ENCODE data around the gene PTBP3.

PTBP3 gene

DNA sequence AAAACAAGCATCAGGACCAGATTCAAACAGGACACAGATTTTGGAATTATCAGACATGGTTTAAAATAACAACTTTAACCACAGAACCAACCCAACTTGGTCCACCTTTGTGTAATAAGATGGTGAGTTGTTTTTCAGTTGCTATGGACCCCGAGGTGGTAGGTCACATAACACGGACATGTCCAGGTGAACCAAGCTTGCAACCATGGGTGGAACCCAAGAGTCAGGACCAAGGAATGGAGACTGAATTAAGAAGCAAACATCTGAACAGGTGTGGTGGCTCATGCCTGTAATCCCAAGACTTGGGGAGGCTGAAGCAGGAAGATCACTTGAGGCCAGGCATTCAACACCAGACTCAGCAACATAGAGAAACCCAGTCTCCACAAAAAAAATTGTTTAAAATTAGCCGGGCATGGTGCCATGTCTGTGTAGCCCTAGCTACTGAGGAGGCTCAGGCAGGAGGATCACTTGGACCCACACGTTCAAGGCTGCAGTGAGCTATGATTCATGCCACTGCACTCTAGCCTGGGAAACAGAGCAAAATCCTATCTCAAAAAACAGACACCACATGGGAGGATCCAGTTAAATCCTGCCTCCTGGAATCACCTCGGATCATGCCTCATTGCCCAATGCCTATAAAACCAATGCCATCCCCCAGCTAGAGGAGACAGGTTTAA lies 10.6 kb downstream of the PTBP3 start:
- Histone ChIP-seq H3K9ac (ENCODE audit: low read length) (no peak overlapping the region), H3K36me3 (replicated peaks; ENCODE audit: insufficient read depth, low read length) (no peaks in the 10 kb centered on the region), H3K79me2 (ENCODE audit: low read length) (peaks cover 93% of the 10 kb centered on the region), H3K4me3 (ENCODE audit: low read length) (no peak overlapping the region), H2AFZ (ENCODE audit: low read length) (no peak overlapping the region), H3K9me2 (replicated peaks; ENCODE audit: insufficient read depth, low read length) (no peaks in the 10 kb centered on the region), H3K27ac (ENCODE audit: low read length) (no peak overlapping the region), H4K20me1 (ENCODE audit: insufficient read depth, low read length) (no peaks in the 10 kb centered on the region), H3K27me3 (replicated peaks; ENCODE audit: insufficient read depth, low read length) (no peaks in the 10 kb centered on the region), H3K4me1 (ENCODE audit: low read length) (no peaks in the 10 kb centered on the region), H3K9me3 (replicated peaks; ENCODE audit: insufficient read depth, low read length) (no peaks in the 10 kb centered on the region), H3K4me2 (ENCODE audit: low read depth, low read length) (no peak overlapping the region), H3F3A (ENCODE audit: insufficient read depth, low read length) (no peaks in the 10 kb centered on the region)
- no peak for DNase-seq
- TF ChIP-seq EZH2phosphoT487 (IDR thresholded peaks at IDR 0.05; ENCODE audit: low read length) (no peak), EZH2 (optimal IDR thresholded peaks at IDR 0.05; ENCODE audit: low read depth, low read length) (no peak), CTCF (IDR thresholded peaks at IDR 0.05; ENCODE audit: low read length) (no peak)

DNA sequence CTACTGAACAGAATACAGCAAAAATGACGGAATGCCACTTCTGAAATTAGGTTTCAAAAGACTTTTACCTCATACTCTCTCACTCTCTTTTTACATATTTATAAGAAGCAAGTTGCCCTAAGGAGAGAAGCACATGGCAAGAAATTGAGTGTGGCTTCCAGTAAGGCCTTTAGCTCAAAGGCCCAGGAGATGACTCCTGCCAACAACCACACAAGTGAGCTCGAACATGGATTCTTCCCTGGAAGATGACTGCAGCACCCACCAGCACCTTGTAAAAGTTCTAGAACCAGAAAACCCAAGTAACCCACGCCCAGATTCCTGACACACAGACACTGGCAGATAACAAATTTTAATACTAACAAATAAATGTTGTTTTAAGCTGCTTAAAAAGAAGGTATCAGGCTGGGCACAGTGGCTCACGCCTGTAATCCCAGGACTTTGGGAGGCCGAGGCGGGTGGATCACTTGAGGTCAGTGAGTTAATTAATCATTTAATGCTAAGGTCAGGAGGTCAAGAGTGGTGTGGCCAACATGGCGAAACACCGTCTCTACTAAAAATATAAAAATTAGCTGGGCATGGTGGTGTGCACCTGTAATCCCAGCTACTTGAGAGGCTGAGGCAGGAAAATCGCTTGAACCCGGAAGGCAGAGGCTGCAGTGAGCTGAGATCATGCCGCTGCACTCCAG lies 17.0 kb downstream of the PTBP3 start:
- peaks cover 91% of the 10 kb centered on the region for H3K79me2 ChIP-seq (ENCODE audit: low read length)
- no peaks in the 10 kb centered on the region for H3K9me2 ChIP-seq (replicated peaks; ENCODE audit: insufficient read depth, low read length)
- H3K27me3 ChIP-seq (replicated peaks; ENCODE audit: insufficient read depth, low read length) = no peaks in the 10 kb centered on the region
- H4K20me1 ChIP-seq (ENCODE audit: insufficient read depth, low read length) = peaks cover 6% of the 10 kb centered on the region
- H3K9ac ChIP-seq (ENCODE audit: low read length) = no peak overlapping the region
- H3K36me3 ChIP-seq (replicated peaks; ENCODE audit: insufficient read depth, low read length) = no peaks in the 10 kb centered on the region
- H3K4me3 ChIP-seq (ENCODE audit: low read length) = no peak overlapping the region
- no peak overlapping the region for H2AFZ ChIP-seq (ENCODE audit: low read length)
- H3K27ac ChIP-seq (ENCODE audit: low read length) = no peak overlapping the region
- no peak overlapping the region for H3K4me2 ChIP-seq (ENCODE audit: low read depth, low read length)
- no peak for DNase-seq
- H3F3A ChIP-seq (ENCODE audit: insufficient read depth, low read length) = no peaks in the 10 kb centered on the region
- TF ChIP-seq EZH2 (optimal IDR thresholded peaks at IDR 0.05; ENCODE audit: low read depth, low read length) (no peak), CTCF (IDR thresholded peaks at IDR 0.05; ENCODE audit: low read length) (no peak), EZH2phosphoT487 (IDR thresholded peaks at IDR 0.05; ENCODE audit: low read length) (no peak)
- H3K4me1 ChIP-seq (ENCODE audit: low read length) = no peaks in the 10 kb centered on the region
- no peaks in the 10 kb centered on the region for H3K9me3 ChIP-seq (replicated peaks; ENCODE audit: insufficient read depth, low read length)

GRCh38 chr9:112315331-112316257 lies 17.8 kb downstream of the PTBP3 start:
- Histone ChIP-seq H3K4me1 (ENCODE audit: low read length) (no peaks in the 10 kb centered on the region), H3K4me3 (ENCODE audit: low read length) (no peak overlapping the region), H3F3A (ENCODE audit: insufficient read depth, low read length) (no peaks in the 10 kb centered on the region), H3K4me2 (ENCODE audit: low read depth, low read length) (no peak overlapping the region), H3K9me2 (replicated peaks; ENCODE audit: insufficient read depth, low read length) (no peaks in the 10 kb centered on the region), H3K27me3 (replicated peaks; ENCODE audit: insufficient read depth, low read length) (no peaks in the 10 kb centered on the region), H3K9ac (ENCODE audit: low read length) (no peak overlapping the region), H3K36me3 (replicated peaks; ENCODE audit: insufficient read depth, low read length) (no peaks in the 10 kb centered on the region), H3K27ac (ENCODE audit: low read length) (no peak overlapping the region), H4K20me1 (ENCODE audit: insufficient read depth, low read length) (peaks cover 12% of the 10 kb centered on the region), H3K79me2 (ENCODE audit: low read length) (peaks cover 93% of the 10 kb centered on the region), H2AFZ (ENCODE audit: low read length) (no peak overlapping the region), H3K9me3 (replicated peaks; ENCODE audit: insufficient read depth, low read length) (no peaks in the 10 kb centered on the region)
- TF ChIP-seq EZH2phosphoT487 (IDR thresholded peaks at IDR 0.05; ENCODE audit: low read length) = no peak
- no peak for TF ChIP-seq CTCF (IDR thresholded peaks at IDR 0.05; ENCODE audit: low read length)
- TF ChIP-seq EZH2 (optimal IDR thresholded peaks at IDR 0.05; ENCODE audit: low read depth, low read length) = no peak
- no peak for DNase-seq

Data from MM.1S (cell line).